Stimulated activated CD8-positive, alpha-beta memory T cell treated with anti-CD3 and anti-CD28 coated beads, Interleukin-15, amount 100 ng/mL, for 1 hour (primary cell): Measurements from ENCODE around the gene CCL13.

Experiments
- DNase-seq: peaks from one replicate; pipeline ENCODE4 v3.0.0-alpha.2; 2020; ENCODE audit warnings: low read depth

The CCL13 gene

GRCh38 chr17:34363183-34363661, 6.9 kb downstream of the CCL13 start, which contains the start of gene CCL1:
Gene CCL1 (minus strand): TSS chr17:34363233. CDS start chr17:34363161, 72 bp downstream.
- no peak for DNase-seq

- no peak for DNase-seq
Measured at GRCh38 chr17:34364751-34365150, 8.5 kb downstream of the CCL13 start.

- DNase-seq = no peak
Measured at GRCh38 chr17:34365340-34365739, 9.1 kb downstream of the CCL13 start.

GRCh38 chr17:34366010-34366409, 9.7 kb downstream of the CCL13 start:
- DNase-seq = no peak

GRCh38 chr17:34366529-34367107, 10.3 kb downstream of the CCL13 start:
- no peak for DNase-seq

GRCh38 chr17:34367486-34368195, 11.4 kb downstream of the CCL13 start:
- no peak for DNase-seq

GRCh38 chr17:34368196-34368945, 12.1 kb downstream of the CCL13 start:
- DNase-seq = no peak

- no peak for DNase-seq
Measured at GRCh38 chr17:34368946-34369500, 12.7 kb downstream of the CCL13 start.

GRCh38 chr17:34369571-34369970, 13.3 kb downstream of the CCL13 start:
- DNase-seq = no peak

GRCh38 chr17:34370376-34370996, 14.2 kb downstream of the CCL13 start:
- no peak for DNase-seq

GRCh38 chr17:34370997-34371395, 14.7 kb downstream of the CCL13 start:
- no peak for DNase-seq

GRCh38 chr17:34371405-34372100, 15.3 kb downstream of the CCL13 start:
- no peak for DNase-seq

- no peak for DNase-seq
Measured at GRCh38 chr17:34374457-34374856, 18.2 kb downstream of the CCL13 start.

GRCh38 chr17:34375426-34375997, 19.2 kb downstream of the CCL13 start:
- no peak for DNase-seq

GRCh38 chr17:34377078-34377823, 21.0 kb downstream of the CCL13 start:
- no peak for DNase-seq

- DNase-seq = no peak
Measured at GRCh38 chr17:34378664-34379101, 22.4 kb downstream of the CCL13 start.

- DNase-seq = no peak
Measured at GRCh38 chr17:34379868-34380267, 23.6 kb downstream of the CCL13 start.

GRCh38 chr17:34382621-34383124, 26.4 kb downstream of the CCL13 start:
- peak; percentile 1 for DNase-seq

- no peak for DNase-seq
Measured at GRCh38 chr17:34383216-34383615, 26.9 kb downstream of the CCL13 start.

GRCh38 chr17:34384271-34384670, 28.0 kb downstream of the CCL13 start:
- DNase-seq = no peak
